ENCODE results near the gene IRF7.

IRF7 gene

DNA sequence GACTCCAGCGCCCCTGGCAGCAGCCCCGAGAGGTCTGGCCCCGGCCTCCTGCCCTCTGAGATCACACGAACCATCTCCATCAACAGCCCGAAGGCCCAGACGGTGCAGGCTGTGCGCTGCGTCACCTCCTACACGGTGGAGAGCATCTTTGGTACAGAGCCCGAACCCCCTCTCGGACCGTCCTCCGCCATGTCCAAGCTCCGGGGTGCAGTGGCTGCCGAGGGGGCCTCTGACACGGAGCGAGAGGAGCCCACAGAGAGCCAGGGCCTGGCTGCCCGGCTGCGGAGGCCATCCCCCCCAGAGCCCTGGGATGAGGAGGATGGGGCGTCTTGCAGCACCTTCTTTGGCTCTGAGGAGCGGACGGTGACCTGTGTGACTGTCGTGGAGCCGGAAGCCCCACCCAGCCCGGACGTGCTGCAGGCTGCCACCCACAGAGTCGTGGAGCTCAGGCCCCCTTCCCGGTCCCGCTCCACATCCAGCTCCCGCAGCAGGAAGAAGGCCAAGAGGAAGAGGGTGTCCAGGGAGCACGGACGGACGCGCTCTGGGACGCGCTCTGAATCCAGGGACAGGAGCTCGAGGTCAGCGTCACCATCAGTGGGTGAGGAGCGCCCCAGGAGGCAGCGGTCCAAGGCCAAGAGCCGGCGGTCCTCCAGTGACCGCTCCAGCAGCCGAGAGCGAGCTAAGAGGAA, 7.6 kb downstream of the IRF7 start:
- no peak for DNase-seq (ENCODE audit: low read depth)

DNA sequence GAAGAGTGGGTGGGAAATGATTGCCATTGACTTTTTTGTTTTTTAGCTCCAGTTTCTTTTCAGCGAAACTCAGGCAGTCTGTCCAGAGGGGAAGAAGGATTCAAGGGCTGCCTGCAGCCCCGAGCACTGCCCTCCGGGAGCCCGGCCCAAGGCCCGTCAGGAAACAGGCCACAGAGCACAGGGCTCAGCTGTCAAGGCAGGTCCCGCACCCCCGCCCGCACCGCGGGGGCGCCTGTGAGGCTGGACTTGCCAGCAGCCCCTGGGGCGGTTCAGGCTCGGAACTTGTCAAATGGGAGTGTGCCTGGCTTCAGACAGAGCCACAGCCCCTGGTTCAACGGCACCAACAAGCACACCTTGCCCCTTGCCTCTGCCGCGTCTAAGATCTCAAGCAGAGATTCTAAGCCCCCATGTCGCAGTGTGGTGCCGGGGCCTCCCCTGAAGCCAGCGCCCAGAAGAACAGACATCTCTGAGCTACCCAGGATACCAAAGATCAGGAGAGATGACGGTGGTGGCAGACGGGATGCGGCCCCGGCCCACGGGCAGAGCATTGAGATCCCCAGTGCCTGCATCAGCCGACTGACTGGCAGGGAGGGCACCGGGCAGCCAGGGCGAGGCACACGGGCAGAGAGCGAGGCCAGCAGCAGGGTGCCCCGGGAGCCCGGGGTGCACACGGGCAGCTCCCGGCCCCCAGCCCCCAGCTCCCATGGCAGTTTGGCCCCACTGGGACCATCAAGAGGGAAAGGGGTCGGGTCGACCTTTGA, 8.6 kb downstream of the IRF7 start:
- no peak for DNase-seq (ENCODE audit: low read depth)

GRCh38 chr11:606245-606644, 9.5 kb downstream of the IRF7 start:
- no peak for DNase-seq (ENCODE audit: low read depth)

GRCh38 chr11:605286-606129, 10.2 kb downstream of the IRF7 start:
- no peak for DNase-seq (ENCODE audit: low read depth)

GRCh38 chr11:603154-603553, 12.6 kb downstream of the IRF7 start:
- no peak for DNase-seq (ENCODE audit: low read depth)

DNA sequence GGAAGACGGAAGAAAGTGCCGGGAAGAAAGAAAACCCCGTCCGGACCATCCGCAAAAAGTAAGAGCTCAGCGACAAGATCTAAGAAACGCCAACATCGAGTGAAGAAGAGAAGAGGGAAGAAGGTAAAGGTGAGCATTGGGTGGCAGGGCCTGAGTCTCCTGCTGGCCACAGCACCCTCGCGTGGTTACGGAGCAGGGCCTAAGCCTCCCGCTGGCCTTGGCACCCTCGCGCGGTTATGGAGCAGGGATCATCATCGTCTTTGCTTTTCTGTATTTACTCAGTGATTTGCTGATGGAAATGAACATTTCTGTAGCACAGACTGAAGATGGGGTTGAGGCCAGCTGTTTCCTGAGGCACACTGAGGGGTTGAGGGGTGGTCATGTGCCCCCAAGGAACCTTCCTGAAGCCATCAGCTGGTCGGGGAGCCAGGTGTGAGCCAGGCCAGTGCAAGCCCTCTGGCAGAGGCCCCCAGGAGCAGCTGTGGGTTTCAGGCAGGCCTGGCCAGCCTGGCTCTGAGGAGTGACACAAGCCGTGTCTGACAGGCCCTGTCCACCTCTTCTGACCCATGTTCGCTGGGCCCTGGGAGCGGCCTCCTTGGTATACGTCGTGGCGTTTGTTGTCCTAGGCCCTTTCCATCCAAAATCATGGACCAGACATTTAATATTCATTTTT, 14.0 kb downstream of the IRF7 start:
- DNase-seq (ENCODE audit: low read depth): no peak

GRCh38 chr11:598005-598680, 17.6 kb downstream of the IRF7 start:
- no peak for DNase-seq (ENCODE audit: low read depth)

DNA sequence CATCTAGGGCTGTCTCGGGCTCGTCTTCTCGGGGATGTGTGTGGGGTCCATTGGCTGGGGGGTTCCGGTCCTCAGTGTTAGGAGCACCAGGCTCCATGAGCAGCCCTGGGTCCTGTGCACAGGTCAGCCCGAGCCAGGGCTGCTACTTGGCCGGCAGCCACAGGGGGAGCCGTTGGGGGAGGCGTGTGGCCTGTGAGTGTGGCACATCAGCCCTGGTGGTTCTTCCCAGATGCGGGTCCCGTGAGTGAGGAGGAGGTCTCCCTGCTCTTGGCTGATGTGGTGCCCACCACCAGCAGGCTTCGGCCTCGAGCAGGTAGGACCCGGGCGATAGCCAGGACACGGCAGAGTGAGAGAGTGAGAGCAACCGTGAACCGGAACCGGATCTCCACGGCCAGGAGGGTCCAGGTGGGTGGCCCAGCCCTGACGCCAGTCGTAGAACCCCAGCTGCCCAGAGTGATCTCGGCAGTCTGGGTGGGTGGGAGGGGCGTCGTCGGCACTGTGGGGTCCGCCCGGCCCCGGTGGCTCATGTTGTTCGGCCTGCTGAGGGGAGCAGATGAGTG, 18.5 kb downstream of the IRF7 start:
- DNase-seq (ENCODE audit: low read depth): no peak

- DNase-seq (ENCODE audit: low read depth): no peak
These were observed 19.4 kb downstream of the IRF7 start for GRCh38 chr11:596374-596773.

DNA sequence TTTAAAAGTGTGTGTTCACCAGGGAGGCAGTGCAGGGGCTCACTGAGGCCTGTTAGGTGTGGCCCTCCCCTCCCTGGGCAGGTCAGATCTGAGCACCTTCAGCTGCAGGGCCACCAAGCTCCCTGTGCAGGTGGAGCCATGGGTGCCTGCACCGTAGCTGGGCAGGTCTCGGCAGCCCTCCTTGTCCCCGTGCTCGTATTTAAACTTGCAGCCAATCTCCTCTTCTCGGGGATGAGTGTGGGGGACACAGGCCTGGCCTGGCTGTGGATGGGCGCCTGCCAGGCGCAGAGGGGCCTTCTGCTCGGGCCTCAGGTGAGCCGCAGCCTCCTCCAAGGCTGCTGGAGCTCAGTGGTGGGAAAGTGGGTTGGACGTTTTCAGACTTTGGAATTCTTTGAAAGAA, 20.4 kb downstream of the IRF7 start:
- no peak for DNase-seq (ENCODE audit: low read depth)

GRCh38 chr11:593347-593746, 22.4 kb downstream of the IRF7 start:
- no peak for DNase-seq (ENCODE audit: low read depth)

DNA sequence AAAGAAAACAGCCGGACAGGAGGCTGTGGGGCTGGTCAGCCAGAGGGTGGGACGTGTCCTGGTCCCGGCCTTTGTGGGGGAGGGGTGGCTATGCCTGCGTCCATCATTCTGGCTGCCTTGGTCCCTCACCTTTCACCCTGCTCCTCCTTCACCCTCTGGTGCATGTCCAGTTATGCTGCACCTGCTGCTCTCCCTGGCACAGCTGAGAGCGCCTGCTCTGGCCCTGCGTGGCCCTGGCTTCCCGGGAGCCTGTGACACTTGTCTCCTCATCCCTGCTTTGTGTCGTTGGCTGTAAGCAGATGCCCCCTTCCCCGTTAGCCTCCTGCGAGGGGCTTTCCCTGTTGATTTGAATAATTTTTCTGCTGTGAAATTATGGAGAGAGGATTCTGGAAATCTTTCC, 22.8 kb downstream of the IRF7 start:
- DNase-seq (ENCODE audit: low read depth): no peak

DNA sequence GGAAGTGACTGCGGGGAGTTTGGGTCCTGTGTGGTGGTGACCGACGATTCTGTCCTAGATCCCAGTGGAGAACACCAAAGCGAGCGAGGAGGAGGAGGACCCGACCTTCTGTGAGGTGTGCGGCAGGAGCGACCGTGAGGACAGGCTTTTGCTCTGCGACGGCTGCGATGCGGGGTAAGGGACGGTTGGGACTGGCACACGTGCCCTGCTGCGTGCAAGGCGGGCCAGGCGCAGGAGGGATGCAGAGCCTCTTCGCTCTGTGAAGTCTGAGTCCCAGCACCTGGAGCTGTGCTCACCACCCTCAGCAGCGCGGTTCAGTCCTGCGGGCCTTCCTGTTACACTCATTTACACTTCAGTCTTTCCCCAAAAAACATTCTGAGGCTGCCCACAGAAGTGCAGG, 23.2 kb downstream of the IRF7 start:
- DNase-seq (ENCODE audit: low read depth): no peak

GRCh38 chr11:590997-591396, 24.8 kb downstream of the IRF7 start:
- no peak for DNase-seq (ENCODE audit: low read depth)

GRCh38 chr11:589798-590197, 26.0 kb downstream of the IRF7 start:
- DNase-seq (ENCODE audit: low read depth): no peak

GRCh38 chr11:587978-588380, 27.8 kb downstream of the IRF7 start:
- DNase-seq (ENCODE audit: low read depth): no peak

- no peak for DNase-seq (ENCODE audit: low read depth)
These were observed 28.2 kb downstream of the IRF7 start for GRCh38 chr11:587546-587945.

- no peak for DNase-seq (ENCODE audit: low read depth)
These were observed 29.1 kb downstream of the IRF7 start for GRCh38 chr11:586376-587316.

DNA sequence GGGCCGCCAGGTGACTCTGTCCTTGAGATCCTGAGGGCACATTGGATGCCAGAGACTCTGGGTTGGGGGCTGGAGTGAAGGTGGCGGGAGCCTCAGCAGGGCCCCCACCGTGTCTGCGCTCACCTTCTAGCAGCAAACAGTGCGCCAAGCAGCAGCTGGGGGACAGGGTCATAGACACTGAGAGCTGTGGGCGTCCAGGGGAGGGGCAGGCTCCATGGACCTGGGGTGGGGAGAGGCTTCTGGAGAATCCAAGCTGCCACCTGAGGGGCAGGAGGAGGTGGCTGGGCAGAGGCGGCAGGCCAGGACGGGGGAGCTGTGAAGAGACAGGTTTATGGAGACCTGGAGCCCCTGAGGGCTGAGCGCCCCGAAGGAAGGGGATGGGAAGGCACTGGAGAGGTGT, 31.5 kb downstream of the IRF7 start:
- DNase-seq (ENCODE audit: low read depth): no peak

GRCh38 chr11:581752-582151, 34.0 kb downstream of the IRF7 start:
- no peak for DNase-seq (ENCODE audit: low read depth)
